Fibroblast of the conjunctiva (primary cell): ENCODE results near the gene YY1.
"Not testable (repeated sequence)": the region's sequence is repeated elsewhere in the genome, so short reads cannot be mapped to it uniquely, and the experiment has no call there.

Experiments
- DNase-seq: peaks from one replicate; pipeline ENCODE4 v3.0.0-alpha.2; 2010; ENCODE audit warnings: low read depth

YY1 gene

GRCh38 chr14:100283984-100284881, 45.3 kb downstream of the YY1 start:
- no peak for DNase-seq

GRCh38 chr14:100285021-100285912, 46.3 kb downstream of the YY1 start:
- no peak for DNase-seq

GRCh38 chr14:100285913-100286400, 47.0 kb downstream of the YY1 start:
- no peak for DNase-seq

GRCh38 chr14:100286484-100287191, 47.7 kb downstream of the YY1 start:
- no peak for DNase-seq

DNA sequence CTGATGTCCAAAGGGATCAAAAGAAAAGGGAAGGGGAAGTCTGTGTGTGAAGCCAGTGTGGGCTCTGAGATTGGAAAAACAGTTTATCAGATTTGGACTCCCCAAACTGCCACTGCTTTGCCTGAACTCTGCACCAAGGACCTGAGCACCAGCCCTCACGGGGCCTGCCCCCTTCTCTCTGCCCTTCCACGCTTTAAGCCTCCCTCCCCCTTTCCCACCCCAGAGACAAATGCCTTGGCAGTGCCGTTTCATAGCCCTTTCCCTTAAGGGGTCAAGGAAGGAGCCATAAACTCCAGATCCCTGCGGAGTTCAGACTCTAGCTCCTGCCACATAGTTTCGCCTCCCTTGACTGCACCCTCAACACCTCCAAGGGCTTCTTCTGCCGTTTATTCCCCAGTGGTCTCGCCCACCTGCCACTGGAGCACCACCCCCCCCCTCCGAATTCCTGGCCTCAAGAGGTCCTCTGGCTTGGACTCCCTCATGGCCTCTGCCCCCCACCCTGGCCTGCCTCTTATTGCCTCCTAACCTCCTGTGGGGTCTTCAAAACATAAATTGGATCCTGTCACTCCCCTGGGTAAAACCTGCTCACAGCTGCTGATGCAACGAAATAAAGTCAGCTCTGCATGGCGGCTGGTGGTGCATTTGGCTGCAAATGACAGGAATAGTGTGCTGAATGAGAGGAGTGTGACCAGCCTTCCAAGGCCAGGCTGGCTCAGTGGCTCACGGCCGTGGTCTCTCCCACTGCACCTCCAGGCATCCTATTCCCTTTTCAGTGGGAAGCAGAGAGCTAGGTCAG, 48.5 kb downstream of the YY1 start:
- DNase-seq: no peak

- DNase-seq: not testable (repeated sequence)
These were observed 49.0 kb downstream of the YY1 start for GRCh38 chr14:100287998-100288295.

DNA sequence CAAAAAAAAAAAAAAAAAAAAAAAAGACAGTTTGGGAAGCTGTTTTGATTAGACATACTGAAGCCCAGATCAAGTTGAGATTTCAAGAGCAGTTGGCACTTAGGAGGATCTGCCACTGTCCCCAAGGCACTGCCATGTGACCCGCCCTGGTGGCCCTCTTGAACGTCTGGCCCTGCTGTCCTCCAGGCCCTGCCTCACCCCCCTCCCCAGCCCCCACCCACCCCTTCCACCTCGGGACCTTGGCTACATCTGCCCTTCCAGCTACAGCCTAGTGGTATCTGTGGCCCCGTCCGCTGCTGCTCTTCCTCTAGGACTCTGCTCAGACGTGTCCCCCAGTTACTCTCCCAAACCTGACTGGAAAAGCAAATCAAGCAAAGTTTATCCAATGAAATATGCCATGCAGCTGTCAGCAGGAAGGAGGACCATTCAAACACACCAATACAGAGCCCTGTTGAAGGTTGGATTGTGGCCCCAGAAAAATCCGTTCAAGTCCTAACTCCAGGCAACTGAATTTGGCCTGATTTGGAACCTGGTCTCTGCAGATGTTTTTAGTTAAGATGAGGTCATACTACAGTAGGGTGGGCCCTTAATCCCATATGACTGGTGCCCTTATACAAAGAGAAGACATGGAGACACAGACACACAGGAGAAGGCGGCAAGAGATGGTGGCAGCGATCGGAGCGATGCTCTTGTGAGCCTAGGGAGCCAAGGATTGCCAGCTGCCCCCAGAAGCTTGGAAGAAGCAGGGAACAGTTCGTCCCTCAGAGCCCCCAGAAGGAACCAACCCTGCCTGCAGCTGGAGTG, 49.6 kb downstream of the YY1 start:
- DNase-seq: no peak

DNA sequence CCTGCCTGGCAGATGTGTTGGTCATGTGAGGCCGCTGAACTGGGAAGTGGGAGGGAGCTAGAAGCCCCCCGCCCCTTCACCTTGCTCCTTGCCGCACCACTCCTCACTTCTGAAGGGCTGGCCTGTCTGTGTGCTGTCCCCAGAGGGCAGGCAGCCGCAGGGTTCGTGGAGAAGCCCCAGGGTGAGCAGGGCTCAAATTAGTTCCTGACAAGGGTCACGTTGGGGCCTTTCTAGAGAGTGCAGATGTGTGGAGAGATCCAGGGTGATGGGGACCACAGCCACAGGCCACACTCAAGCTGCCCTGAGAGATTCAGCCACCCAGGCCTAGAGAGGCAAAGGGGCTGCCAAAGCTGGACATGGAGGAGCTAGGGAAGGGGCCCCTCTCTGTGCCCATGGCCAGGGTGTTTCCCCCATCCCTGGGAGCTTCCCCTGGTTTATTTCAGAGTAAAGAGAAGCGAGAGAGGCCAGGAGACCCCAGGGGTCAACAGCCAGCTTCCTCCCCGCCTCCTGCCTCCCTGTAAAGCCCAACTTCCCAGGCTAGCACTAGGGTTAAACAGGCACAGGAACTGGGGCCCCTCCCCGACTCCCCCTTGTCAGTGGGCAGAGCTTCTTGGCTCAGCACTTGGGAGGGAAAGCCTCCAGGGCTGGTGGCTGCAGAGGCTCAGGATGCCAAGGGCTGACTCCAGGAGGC, 51.1 kb downstream of the YY1 start:
- DNase-seq: no peak

DNA sequence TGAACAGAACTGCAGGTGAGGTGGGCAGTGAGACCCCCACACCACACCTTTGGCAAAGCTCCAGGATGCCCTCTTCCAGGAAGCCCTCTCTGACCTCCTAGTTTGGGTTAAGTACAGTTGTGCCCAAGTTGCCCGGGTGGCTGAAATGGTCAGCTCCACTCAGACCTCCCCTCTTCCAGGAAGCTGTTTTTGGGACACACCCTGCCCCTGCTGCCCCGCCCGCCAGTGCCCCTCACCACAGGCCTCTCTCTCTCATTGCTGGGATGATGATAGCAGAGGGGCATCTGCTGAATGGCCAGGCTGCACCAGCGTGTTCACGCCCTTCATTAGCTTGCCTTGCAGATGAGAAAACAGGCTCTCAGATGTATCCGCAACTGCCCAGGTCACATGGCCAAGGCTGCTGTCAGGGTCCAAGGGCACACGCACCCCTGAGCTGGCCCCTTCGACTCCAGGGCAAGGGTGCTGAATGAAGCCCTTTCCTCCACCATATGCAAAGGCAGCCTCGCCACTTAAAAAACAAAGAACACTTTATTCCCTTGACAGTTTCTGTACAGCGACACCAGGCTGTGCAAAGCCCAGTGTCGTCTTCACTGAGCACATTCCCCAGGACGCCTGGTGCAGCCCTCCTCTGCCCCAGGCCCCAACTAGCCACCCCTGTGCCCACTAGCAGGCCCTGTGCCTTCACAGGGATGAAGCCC, 51.8 kb downstream of the YY1 start:
- no peak for DNase-seq

GRCh38 chr14:100291305-100292075, 52.5 kb downstream of the YY1 start:
- DNase-seq: no peak

GRCh38 chr14:100292301-100292775, 53.4 kb downstream of the YY1 start:
- no peak for DNase-seq

DNA sequence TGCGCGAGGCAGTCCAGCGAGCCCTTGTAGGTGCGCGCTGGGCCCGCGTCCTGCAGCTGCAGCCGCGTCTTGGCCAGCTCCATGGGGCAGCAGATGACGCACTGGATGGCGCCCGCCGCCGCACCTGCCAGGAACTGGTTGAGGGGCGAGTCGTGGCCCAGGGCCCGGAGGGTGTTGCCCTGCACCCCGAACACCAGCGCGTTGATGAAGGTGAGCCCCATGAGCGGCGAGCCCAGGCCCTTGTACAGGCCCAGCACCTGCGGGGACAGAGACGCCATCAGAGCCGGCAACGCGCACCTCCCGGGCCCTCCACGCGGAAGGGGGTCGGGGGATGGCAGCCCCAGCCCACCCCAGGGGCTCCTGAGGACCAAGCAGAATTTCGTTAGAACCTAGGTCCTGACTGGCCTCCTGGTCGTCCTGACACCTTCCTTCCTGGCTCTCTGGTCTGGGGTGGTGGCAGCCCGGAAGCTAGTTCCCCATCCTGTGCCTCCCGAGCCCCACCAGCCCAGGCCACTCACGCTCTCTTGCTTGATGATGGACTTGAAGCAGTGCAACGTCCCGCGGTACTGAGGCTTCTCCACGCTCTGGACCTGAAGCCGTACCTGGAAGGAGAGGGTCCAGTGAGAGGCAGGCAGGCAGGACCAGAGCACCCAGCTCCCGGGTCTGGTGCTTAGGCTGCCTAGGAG, 54.0 kb downstream of the YY1 start:
- no peak for DNase-seq

DNA sequence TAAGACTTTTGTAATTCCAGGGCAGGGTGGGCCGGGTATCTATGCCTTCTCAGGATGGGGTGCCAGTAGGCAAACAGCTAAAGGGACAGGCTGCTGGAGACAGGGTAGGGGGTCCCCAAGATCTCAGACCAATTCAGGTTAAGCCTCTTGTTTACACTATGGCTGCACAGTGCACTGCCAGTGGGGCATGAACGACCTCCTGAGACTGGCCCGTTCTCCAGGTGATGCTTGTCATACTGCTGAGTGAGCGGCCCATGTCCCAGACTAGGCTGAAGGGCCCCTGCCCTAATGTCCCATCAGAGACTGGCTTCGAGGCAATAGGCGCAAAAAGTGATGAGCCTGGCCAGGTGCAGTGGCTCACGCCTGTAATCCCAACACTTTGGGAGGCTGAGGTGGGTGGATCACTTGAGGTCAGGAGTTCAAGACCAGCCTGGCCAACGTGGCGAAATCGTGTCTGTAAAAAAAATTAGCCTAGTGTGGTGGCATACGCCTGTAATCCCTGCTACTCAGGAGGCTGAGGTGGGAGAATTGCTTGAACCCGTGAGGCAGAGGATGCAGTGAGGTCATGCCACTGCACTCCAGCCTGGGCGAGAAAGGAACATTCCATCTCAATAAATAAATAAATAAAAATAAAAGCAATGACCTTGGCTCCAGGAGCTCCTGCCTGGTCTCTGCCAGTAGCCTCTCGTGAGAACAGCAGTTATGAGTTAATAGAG, 54.7 kb downstream of the YY1 start:
- no peak for DNase-seq

DNA sequence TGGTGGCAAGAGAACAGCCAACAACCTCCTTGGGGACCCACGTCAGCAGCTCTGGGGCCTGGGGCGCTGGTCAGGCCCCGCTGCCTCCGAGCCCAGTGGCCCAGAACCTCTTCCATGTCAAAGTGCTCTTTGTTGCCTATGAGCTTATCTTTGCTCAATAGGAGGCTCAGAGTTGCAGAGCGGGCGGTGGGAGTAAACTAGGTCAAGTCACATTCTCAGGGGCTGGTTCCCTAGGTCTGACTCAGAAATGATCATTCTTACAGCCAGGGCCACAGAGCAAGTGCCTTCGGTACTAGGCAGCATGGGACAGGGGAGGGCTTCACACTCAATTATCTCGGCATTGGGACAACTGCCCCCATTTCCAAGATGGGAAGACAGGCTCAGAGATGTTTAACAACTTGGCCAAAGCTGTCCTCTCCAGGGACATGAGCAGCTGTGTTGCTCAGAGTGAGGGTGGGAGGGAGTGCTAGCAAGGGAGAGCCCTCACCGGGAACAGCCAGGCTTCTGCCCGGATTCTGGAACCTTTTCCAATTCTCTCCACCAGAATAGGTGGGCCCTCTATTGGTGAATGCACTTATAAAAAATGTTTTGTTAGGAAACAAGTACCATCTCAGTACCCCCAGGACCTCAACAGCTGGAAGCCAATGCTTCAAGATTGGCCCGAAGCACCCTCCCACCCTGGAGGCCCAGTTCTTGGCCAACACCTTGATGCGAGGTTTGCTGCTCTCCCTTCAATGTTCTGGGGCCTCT, 55.4 kb downstream of the YY1 start:
- DNase-seq: no peak

DNA sequence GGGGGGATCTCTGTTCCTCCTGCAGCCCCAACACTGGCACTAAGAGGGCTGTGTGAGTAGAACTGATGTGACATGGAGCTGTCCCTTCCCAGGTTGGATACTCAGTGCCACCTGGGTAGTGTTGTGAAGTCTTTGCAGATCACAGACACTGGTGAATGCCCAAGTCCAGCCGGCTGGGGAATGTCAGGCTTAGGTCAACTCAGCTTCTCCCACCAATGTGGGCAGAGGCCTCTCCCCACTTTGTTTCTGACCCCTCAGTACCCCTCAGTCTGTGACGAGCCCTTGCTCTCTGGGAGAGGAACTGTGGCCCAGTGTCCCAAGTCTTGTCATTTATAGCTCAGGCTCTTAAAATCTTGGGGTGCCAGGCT, 56.0 kb downstream of the YY1 start:
- DNase-seq: no peak

- no peak for DNase-seq
These were observed 56.6 kb downstream of the YY1 start for GRCh38 chr14:100295376-100296105.
